Fibroblast of lung (primary cell): ENCODE results near the gene POP5. TPM values are rescaled to one million over a fixed set of nuclear protein-coding genes. Genes with fewer than 3 reads are reported as not detected.
A peak's percentile ranks its signal among the peaks of the same experiment; 100 is the strongest.

ENCODE experiments used
- DNase-seq, 2 donors: peaks; one replicate each; pipeline versions ENCODE4 v3.0.0 to v3.0.0-alpha.2; 2010; ENCODE audit warnings: low read depth in 2 of 2
- H2AFZ ChIP-seq: 2 replicates; pipeline ENCODE4 v1.5.1; 2012; ENCODE audit warnings: low read length, control low read depth, inconsistent platforms
- H3K27ac ChIP-seq: 2 replicates; pipeline ENCODE4 v1.5.1; 2011; ENCODE audit warnings: low read length, control low read depth; ENCODE audit not compliant: insufficient read depth
- H3K27me3 ChIP-seq: 2 replicates; pipeline ENCODE4 v1.5.1; 2011; ENCODE audit warnings: mild to moderate bottlenecking, low read length; ENCODE audit not compliant: control insufficient read depth, insufficient read depth
- H3K36me3 ChIP-seq: 2 replicates; pipeline ENCODE4 v1.5.1; 2011; ENCODE audit warnings: low read length; ENCODE audit not compliant: control insufficient read depth, insufficient read depth
- H3K4me1 ChIP-seq: 2 replicates; pipeline ENCODE4 v1.5.1; 2011; ENCODE audit warnings: low read length; ENCODE audit not compliant: control insufficient read depth, insufficient read depth; ENCODE audit errors: extremely low read depth
- H3K4me2 ChIP-seq: 2 replicates; pipeline ENCODE4 v1.5.1; 2011; ENCODE audit warnings: low read length, control low read depth; ENCODE audit not compliant: insufficient read depth; ENCODE audit errors: extremely low read depth
- H3K4me3 ChIP-seq, 4 experiments: fragments of 200-600 bp in 1 of 4; sonication (generic) in 1 of 4; replicated peaks in 1 of 4; 2 replicates each; pipeline ENCODE4 v1.5.1; 2011 to 2016; ENCODE audit warnings: low read length in 4 of 4, low read depth in 3 of 4, mild to moderate bottlenecking in 3 of 4, control low read depth in 2 of 4, inconsistent platforms in 1 of 4, mixed read lengths in 1 of 4; ENCODE audit not compliant: insufficient read depth in 1 of 4; ENCODE audit errors: control extremely low read depth in 1 of 4
- H3K79me2 ChIP-seq: 2 replicates; pipeline ENCODE4 v1.5.1; 2012; ENCODE audit warnings: mild to moderate bottlenecking, low read length, inconsistent platforms; ENCODE audit not compliant: control insufficient read depth, insufficient read depth
- H3K9ac ChIP-seq: 2 replicates; pipeline ENCODE4 v1.5.1; 2011; ENCODE audit warnings: mild to moderate bottlenecking, low read length, control low read depth; ENCODE audit not compliant: insufficient read depth
- H3K9me3 ChIP-seq: 2 replicates; pipeline ENCODE4 v1.5.1; 2012; ENCODE audit warnings: low read depth, low read length; ENCODE audit not compliant: control insufficient read depth, insufficient read depth
- H4K20me1 ChIP-seq: 2 replicates; pipeline ENCODE4 v1.5.1; 2011; ENCODE audit warnings: low read length; ENCODE audit not compliant: control insufficient read depth, insufficient read depth; ENCODE audit errors: extremely low read depth
- EZH2 ChIP-seq: IDR thresholded peaks from 2 replicates; pipeline ENCODE4 v1.5.1; 2012; ENCODE audit warnings: low read length, control low read depth, mild to moderate bottlenecking; ENCODE audit errors: missing control alignments
- polyA plus RNA-seq, 2 donors: library from polyadenylated mRNA; depleted of rRNA in 1 of 2; stranded (reverse) in 1 of 2; unstranded in 1 of 2; fragments of >200 nt; gene quantifications; 2 replicates each; pipeline ENCODE4 v1.2.1, GENCODE V29; 2011 to 2012; ENCODE audit warnings: missing spikeins in 1 of 2
- total RNA-seq: library from RNA; depleted of rRNA; stranded (reverse); fragments of >200 nt; gene quantifications from 2 replicates; pipeline ENCODE4 v1.2.1, GENCODE V29; 2014
- TF ChIP-seq, protein P1 (sequence below), 2 donors: IDR thresholded peaks in 1 of 2; conservative IDR thresholded peaks in 1 of 2; 1 replicate in 1 of 2; 2 replicates in 1 of 2; pipeline ENCODE4 v1.5.1; 2011 to 2012; ENCODE audit warnings: low read length in 2 of 2, control low read depth in 1 of 2, inconsistent platforms in 1 of 2, low read depth in 1 of 2, mild to moderate bottlenecking in 1 of 2

Gene POP5
- total and polyA plus RNA-seq, 2 donors (not counting 1 experiment from before 2014, with no cell fraction given) = 28.6 to 50.3 TPM

DNA sequence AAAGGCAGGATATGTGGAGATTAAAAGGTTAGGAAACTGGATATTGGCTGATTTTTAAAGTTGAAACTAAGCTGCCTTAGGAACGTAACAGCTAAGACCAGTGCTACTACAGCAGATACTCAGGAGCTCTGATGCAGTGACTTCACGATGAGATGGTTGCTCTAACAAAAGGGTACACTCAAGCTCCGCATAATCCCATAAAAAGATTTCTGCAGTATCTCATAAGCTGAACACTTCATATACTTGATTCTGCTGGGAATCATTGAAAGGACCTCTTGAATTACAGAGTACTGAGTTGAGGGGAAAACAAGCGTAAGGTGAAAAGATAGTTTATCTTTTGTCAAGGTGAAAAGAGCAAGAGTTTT is 43.4 kb downstream of the POP5 start:
- no peaks in the 10 kb centered on the region for H3K9me3 ChIP-seq
- no peak overlapping the region for H3K9ac ChIP-seq

DNA sequence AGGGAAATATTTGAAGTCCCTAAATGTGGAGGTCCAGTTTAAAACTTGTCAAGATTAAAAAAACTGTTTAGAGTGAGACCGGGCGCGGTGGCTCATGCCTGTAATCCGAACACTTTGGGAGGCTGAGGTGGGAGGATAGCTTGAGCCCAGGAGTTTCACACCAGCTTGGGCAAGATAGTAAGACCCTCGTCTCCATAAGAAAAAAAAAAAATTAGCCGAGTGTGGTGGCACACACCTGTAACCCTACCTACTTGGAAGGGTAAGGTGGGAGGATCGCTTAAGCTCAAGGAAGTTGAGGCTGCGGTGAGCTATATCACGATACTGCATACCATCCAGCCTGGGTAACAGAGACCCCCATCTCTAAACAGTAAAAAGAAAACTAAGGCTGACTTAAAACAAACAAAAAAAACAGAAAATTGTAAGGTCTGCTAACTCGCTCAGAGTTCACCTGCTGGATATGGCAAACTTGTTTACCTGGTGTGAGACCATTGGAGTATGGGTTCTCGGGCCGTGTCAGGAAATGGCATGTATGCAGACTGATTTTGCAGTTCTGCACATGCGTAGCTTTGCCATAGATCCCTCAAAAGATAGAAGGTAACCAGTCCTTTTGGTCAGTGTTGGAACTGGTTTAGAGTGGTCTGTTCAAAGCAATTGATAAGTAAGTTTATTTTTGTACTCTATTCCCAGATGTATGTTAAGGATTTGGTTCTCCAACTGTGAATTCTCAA is 45.0 kb downstream of the POP5 start:
- H3K4me3 ChIP-seq = peak overlapping the region; percentile 90 to 92 (median 92)
- H3K4me1 ChIP-seq = peaks cover 14% of the 10 kb centered on the region
- no peak overlapping the region for H3K9ac ChIP-seq
- TF ChIP-seq, protein P1, sequence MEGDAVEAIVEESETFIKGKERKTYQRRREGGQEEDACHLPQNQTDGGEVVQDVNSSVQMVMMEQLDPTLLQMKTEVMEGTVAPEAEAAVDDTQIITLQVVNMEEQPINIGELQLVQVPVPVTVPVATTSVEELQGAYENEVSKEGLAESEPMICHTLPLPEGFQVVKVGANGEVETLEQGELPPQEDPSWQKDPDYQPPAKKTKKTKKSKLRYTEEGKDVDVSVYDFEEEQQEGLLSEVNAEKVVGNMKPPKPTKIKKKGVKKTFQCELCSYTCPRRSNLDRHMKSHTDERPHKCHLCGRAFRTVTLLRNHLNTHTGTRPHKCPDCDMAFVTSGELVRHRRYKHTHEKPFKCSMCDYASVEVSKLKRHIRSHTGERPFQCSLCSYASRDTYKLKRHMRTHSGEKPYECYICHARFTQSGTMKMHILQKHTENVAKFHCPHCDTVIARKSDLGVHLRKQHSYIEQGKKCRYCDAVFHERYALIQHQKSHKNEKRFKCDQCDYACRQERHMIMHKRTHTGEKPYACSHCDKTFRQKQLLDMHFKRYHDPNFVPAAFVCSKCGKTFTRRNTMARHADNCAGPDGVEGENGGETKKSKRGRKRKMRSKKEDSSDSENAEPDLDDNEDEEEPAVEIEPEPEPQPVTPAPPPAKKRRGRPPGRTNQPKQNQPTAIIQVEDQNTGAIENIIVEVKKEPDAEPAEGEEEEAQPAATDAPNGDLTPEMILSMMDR (conservative IDR thresholded peaks at IDR 0.05 in 1 of 2, IDR thresholded peaks at IDR 0.05 in 1 of 2; ENCODE audit: low read depth in 1 of 2, low read length in 2 of 2) = no peak
- no peak for TF ChIP-seq EZH2
- no peaks in the 10 kb centered on the region for H3K9me3 ChIP-seq
- H3K27ac ChIP-seq = no peak overlapping the region
- H3K27me3 ChIP-seq = no peaks in the 10 kb centered on the region
- no peak overlapping the region for H2AFZ ChIP-seq
- no peak for DNase-seq
- no peaks in the 10 kb centered on the region for H3K36me3 ChIP-seq
- H3K79me2 ChIP-seq = peaks cover 67% of the 10 kb centered on the region
- peaks cover 16% of the 10 kb centered on the region for H4K20me1 ChIP-seq
- peak overlapping the region; percentile 97 for H3K4me2 ChIP-seq

More for the DNA sequence above, 43.4 kb downstream of the POP5 start:
- Histone ChIP-seq H3K4me2 (peak overlapping the region; percentile 97), H3K36me3 (no peaks in the 10 kb centered on the region), H3K4me3 (peak overlapping the region; percentile 36 to 91 (median 46)), H3K27me3 (no peaks in the 10 kb centered on the region), H3K4me1 (peaks cover 14% of the 10 kb centered on the region), H4K20me1 (peaks cover 16% of the 10 kb centered on the region), H3K27ac (no peak overlapping the region), H3K79me2 (peaks cover 80% of the 10 kb centered on the region), H2AFZ (no peak overlapping the region)
- no peak for TF ChIP-seq EZH2
- TF ChIP-seq, protein P1 (conservative IDR thresholded peaks at IDR 0.05 in 1 of 2, IDR thresholded peaks at IDR 0.05 in 1 of 2; ENCODE audit: low read depth in 1 of 2, low read length in 2 of 2) = no peak
- no peak for DNase-seq

DNA sequence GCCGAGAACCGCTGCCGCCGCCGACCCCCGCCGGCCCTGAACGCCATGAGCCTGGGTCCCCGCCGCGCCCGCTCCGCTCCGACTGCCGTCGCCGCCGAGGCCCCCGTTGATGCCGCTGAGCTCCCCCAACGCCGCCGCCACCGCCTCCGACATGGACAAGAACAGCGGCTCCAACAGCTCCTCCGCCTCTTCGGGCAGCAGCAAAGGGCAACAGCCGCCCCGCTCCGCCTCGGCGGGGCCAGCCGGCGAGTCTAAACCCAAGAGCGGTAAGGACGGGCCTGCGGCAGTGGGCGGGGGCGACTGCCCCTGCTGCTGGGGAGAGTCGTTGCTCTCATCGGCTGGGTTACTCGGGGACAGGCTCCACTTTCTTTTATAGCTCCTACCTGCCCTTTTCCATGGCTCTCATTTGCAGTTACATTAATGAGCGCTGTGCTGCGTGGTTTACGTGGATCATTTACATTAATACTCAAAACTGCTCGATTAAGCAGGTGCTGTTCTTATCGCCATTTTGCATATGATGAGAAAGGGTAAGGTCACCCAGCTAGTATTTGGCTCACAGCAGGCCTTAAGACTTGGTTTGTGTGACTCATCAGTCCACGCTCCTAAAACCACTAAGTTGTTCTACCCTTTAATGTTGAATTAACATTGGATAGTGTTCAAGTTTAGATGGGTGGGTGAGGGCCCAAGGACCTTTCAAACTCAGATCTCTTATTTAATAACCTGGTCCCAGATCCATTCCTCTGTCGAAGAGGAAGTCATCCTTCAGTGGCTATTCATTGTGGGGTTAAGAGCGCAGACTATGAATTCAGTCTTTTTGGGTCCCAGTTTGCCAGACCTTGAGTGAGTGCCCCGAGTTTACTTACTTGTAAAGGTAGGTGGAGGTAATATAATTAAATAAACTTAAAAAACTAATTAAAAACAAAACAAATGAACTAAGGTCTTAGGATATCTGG is 46.2 kb downstream of the POP5 start:
- Histone ChIP-seq H3K4me1 (peaks cover 12% of the 10 kb centered on the region), H4K20me1 (peaks cover 16% of the 10 kb centered on the region), H3K79me2 (peaks cover 55% of the 10 kb centered on the region), H3K36me3 (no peaks in the 10 kb centered on the region), H3K27ac (peak overlapping the region; percentile 89), H3K4me3 (peak overlapping the region; percentile 90 to 92 (median 92)), H3K9ac (peak overlapping the region; percentile 94), H3K27me3 (no peaks in the 10 kb centered on the region), H3K4me2 (peak overlapping the region; percentile 97), H3K9me3 (no peaks in the 10 kb centered on the region), H2AFZ (peak overlapping the region; percentile 20)
- peak; percentile 89 to 90 for DNase-seq
- no peak for TF ChIP-seq EZH2
- TF ChIP-seq, protein P1 (conservative IDR thresholded peaks at IDR 0.05 in 1 of 2, IDR thresholded peaks at IDR 0.05 in 1 of 2; ENCODE audit: low read depth in 1 of 2, low read length in 2 of 2) = no peak
